Stimulated activated CD8-positive, alpha-beta memory T cell treated with anti-CD3 and anti-CD28 coated beads, Interleukin-7, amount 100 ng/mL, for 1 hour (primary cell): ENCODE results near the gene KRT35.

Source experiments
- DNase-seq, 2 donors: peaks; one replicate each; pipeline ENCODE4 v3.0.0-alpha.2; 2020; ENCODE audit warnings: low read depth in 2 of 2

KRT35 gene

DNA sequence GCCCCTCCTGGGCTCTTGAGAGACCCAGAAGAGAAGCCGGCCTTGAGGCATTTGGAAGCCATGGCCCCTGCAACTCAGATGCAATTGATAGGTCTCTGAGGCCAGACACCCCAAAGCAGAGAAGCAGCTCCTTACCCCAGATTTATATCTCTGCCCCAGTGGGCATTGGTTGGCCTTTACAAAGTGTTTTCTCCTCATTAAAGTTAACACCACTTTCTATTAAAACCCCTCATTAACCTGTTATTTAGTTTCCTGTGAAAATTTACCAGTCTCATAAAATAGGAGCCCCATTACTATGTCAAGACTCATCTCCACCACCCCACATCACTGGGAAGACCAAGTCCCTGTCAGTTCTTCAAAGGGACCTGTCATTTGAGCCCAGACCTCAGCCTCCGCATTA is at the start of gene KRT35:
TSS of gene KRT35 (minus strand) at position 116 of the 400 bp plus-strand sequence. CDS start at position 62, 54 bp downstream.
- DNase-seq = no peak

DNA sequence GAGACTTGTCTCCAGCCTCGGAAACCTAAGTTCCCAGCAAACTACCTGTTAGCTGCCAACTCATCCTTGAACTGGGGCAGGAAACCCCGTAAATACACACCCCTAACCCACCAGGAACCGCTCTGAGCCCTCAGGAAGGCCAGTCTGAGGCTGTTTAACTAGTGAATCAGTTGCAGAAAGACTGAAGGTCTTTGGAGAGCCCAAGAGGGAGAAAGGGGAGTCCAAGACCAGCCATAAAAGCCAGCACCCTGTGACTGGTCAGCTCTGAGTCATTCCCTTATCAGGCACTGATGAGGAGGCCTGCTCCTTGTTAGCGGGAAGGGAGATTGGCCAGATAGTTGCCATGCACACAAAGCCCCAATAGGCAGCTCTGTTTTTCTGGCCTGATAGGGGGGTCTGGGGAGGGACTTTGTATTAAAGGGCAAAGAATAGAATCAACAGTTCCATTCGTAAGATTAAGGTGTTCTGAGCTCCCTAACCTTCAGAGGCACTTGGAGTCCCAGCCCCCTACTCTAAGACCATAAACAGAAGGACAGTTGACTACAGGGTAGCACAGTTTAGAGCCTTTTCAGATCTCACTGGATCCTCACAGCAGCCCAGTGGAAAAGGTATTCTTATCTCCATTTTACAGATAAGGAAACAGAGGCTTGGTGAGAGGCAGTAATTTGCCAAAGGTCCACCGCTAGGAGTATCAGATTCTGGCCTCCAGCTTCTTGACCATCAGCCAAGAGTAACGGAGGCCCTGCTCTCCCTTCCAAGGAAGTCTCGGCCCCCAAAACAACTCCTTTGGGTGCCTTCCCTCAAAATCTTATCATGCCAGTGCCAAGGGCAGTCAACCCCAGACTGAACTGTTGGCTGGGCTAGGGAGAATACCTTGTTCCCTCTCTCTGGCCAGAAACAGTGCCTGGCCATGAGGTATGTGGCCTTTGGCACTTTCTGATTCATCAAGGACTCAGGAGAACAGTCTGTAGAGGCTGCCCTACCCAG is 49.4 kb upstream of the KRT35 start:
- no peak for DNase-seq

DNA sequence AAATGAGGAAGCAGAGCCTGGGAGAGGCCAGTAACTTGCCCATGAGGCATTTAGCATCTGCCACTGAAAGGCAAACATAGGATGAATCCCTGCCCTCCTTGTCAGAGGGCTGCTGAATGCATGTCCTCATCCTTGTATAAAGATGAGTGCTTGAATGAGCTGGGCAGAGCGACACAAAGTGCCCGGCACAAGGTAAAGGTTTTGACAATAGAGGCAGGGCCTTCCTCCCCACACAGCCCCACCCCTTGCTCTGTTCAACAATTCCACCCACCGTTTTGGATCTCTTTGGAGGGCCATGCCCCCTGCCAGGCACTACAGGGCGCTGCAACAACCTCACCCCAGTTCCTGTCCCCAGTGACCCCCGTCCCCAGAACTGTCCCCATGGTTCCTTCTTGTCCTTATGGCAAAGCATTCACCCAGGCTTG is 48.6 kb upstream of the KRT35 start:
- DNase-seq = no peak

DNA sequence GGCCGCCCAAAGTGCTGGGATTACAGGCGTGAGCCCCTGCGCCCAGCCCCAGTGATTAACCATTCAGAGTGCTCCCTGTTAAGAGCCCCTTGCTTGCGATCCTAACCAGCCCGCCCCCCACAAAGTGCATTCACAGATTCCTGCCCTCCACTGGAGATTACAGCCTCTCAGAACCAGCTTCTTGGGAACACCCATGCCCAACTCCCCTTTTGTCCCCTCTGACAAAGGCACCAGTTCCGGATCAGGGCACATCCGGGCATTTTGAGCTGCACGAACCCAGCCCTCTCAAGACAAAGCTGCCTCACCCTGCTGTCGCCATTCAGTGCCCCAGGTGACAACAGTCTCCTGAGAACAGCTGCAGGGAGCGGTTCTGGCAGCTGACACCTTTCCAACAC is 48.0 kb upstream of the KRT35 start:
- DNase-seq = no peak

DNA sequence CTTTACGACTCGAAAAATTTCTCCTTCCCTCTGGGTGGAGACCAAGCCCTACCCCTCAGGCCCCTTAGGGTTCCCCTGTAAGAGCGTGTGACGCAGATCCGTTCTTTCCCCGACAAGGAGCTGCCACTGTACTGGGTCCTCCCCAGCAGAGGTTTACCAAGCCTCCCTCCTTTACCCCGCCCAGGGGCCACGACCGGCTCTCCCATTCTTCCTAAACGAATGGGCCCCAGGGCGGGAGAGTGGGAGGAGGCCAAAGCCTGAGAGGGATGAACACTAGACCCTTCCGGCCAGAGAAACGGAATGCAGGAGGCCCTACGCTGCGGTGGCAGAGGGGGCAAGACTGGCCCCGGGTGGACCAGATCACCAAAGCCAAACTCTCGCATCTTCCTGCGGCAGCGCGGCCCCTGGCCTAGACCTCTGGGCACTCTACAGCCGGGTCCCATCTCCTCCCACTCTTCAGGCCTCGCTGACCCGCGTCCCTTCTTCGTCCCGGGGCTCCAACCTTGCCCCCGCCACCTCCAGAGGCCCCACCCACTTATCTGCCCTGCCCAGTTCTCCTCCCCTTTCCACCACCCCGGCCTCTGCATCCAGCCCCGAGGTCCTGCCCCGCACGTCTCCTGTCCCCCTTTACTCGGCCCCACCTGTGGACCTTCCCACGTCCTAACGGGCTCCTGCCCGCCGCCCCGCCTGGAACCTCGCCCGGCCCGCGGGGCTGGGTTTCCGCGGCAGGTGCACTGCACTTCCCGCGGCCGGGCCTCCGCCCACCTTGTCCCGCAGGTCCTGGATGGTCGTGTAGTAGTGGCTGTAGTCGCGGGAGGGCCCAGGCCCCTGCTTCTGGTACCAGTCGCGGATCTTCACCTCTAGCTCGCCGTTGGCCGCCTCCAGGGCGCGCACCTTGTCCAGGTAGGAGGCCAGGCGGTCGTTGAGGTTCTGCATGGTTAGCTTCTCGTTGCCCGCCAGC is 46.4 kb upstream of the KRT35 start:
- DNase-seq = no peak

GRCh38 chr17:41524261-41524660 is 43.3 kb upstream of the KRT35 start:
- DNase-seq = no peak

GRCh38 chr17:41523787-41524186 is 42.8 kb upstream of the KRT35 start:
- DNase-seq = no peak

DNA sequence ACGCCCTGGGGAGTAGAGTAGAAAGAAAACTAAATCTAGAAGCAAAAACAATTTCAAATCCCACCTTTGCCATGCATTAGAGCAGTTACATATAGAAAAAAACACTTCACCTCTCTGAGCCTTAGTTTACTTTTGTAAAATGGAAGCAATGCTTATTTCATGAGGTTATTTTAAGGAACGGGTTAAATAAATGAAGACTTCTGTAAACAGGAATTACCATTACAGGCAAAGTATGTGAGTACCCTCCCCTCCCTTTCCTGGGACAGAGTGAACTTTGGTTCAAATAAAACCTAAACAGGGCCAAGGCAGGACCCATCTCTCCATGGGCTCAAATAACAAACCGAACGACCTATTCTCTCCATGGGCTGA is 42.3 kb upstream of the KRT35 start:
- no peak for DNase-seq

- no peak for DNase-seq
These were observed 41.6 kb upstream of the KRT35 start for GRCh38 chr17:41522301-41523224.

GRCh38 chr17:41521574-41522261 is 40.8 kb upstream of the KRT35 start:
- no peak for DNase-seq

- DNase-seq = no peak
These were observed 40.0 kb upstream of the KRT35 start for GRCh38 chr17:41520821-41521521.

DNA sequence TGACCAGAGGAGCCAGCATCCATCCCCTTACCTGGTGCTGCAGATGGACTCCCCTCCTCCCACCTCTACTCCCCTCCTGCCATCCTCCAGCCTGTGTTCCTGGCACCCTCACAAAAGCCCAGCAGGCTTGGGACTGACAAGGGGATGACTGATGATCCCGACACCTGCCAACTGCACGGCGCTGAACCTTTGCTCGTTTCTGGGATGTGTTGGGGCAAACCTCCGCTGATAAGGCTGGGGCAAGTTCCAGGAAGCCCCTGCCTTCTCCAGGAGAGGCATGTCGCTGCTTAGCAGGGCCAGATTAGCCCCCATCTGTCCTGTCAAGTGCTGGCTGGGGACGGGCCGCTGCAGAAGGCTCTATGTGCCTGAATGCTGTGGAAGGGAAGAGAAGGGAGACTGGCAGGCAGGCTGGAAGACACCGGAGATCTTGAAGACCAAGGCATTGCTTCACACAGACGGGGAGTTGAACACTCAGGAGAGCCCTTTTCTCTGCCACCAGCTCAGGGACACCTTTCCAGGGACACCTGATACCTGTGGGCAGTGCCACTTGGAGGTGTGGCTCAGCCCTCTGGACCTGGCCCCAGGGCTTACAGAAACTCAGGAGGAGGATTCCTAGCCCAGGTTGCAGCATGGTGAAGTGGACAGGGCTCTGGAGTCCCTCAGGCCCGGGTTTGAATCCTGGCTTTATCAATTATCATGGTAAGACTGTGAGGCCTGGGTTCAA is 38.7 kb upstream of the KRT35 start:
- no peak for DNase-seq

DNA sequence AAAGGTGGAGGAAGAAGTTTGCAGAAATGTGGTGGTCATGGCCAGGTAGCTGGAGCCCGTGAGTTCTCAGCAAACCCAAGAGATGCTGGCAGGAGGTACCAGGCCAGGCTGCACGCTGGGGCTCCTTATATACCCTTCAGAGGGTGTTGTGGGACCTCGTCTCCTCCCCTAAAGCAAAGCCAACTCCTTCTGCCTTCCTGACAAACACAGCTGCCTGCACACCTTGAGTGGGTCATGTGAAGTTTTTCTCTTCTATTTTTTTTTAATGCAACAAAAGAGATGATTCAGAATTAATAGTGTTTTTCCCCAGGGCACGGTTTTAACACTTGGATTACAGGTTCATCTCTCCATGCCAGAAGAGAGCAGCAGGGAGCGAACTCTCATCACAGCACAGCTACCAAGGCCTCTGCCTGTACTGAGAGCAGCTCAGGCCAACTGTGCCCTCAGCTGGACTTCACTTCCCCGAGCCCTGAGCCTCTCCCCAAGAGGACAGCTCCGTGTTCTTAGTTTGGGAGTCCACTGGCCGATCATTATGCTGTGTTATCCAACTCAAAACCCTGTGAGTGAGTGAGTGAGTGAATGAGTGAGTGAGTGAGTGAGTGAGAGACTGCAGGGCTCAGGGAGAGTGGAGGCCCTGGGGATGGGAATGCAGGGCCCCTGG is 38.0 kb upstream of the KRT35 start, which contains the start of gene KRT15:
TSS of gene KRT15 (minus strand) at position 102 of the 661 bp plus-strand sequence. CDS start at position 39, 63 bp downstream.
- no peak for DNase-seq

DNA sequence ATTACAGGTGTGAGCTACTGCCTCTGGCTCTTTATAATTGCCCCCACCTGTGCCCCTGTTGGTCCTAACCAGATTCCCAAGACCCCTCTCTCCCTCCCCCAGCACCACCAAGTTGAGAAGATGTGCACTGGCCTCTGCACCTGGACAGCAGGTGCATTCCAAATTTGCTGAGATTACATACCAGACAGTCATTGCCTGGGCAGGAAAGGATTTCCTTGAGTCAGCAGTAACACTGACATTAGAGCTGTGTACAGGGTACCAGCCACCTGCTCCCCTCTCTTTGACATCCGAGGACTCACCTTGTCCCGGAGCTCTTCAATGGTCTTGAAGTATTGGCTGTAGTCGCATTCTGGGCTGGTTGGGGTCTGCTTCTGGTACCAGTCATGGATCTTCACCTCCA is 37.1 kb upstream of the KRT35 start:
- DNase-seq = no peak

- DNase-seq = no peak
These were observed 35.9 kb upstream of the KRT35 start for GRCh38 chr17:41516830-41517283.

- DNase-seq = no peak
These were observed 35.3 kb upstream of the KRT35 start for GRCh38 chr17:41516147-41516829.

DNA sequence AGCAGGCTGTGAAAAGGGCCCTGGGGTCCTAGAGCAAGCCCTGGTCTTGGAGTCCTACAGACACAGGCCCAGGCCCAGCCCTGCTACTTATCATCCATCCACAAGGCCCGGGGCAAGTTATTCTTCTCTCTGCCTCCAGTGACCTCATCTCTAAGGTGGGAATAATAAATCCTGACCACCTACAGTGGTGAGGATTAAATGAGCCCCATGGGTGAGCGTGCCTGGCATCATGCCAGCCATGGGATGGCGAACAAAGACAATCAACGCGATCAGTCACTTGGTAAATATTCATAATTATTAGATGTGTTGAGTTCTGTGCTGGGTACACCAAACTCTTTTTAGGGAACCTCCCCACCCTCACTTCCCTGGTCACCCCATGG is 32.2 kb upstream of the KRT35 start:
- DNase-seq = no peak

DNA sequence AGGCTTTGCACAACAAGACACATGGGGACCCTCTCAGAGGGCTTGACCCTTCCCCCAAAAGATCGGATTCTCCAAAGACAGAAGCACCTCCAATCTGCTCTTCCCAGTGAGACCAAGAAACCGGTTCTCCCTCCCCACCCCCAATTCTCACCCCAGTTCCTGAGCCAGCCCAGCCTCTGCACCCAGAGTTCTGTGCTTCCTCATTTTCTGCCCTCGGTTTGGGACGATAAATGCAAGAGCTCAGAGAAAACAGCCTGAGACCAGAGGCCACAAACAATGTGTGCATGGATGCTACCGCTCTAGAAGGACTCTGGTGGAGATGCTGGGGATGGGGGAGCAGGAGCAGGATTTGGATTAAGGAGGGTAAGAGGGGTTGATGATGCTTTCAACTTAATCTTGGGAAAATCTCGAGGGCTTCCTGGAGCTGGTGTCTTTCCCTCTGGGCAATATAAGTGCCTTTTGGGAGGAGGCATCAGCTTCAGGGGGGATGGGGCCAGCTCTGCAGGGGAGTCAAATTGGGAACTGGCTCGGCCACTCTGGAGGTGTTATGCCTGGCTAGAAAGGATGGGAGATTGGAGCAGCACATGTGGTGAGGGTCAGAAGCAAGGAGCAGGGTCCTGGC is 31.7 kb upstream of the KRT35 start:
- no peak for DNase-seq
